ENCODE data around the gene PARD6G.

Gene PARD6G

DNA sequence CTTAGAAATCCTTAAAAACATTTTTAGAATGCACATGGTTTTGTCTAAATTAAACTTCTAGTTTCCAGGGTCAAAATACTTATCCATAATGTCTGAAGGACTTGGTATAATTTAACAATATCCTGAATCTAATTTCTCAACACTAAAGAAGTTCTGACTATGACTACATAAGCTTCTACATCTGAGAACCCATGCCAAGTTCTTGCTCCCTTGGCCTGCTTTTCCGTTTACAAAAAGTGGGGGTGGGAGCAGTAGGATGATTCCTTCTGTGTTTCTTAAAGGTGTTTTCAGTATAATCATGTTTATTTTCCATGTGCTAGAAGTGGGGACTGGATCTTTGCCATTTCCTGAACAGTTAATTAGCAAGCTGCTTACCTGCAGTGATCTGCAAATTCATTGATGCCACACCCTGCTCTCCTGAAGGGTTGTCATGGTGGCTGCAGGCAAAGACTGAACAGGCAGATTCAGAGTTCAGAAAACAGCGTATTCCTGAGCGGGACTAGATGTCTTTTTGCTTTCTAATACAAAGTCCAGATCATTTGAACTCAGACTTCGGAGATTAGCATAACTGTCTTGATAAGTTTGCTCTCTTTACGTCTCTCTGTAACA, 102.0 kb downstream of the PARD6G start:
- peak; percentile 10 for DNase-seq (ENCODE audit: low read depth)

DNA sequence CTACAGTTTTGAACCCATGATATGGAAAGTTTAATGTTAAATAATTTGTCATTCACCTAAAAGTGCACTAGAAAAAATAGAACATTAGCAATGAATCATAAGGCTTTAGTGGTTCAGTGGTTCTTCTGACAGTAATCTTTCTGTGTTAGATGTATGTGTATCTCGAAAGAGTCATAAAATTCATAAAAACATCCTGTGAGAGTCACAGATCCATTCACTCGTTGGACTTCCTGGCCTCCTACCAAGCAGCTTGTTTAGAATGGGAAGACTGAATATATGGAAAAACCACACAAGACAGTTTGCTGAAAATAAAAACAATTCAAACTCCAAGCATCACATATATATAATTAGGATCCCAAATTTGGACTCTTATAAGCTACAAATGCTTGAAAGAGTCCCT, 103.4 kb downstream of the PARD6G start:
- DNase-seq (ENCODE audit: low read depth): peak; percentile 61

DNA sequence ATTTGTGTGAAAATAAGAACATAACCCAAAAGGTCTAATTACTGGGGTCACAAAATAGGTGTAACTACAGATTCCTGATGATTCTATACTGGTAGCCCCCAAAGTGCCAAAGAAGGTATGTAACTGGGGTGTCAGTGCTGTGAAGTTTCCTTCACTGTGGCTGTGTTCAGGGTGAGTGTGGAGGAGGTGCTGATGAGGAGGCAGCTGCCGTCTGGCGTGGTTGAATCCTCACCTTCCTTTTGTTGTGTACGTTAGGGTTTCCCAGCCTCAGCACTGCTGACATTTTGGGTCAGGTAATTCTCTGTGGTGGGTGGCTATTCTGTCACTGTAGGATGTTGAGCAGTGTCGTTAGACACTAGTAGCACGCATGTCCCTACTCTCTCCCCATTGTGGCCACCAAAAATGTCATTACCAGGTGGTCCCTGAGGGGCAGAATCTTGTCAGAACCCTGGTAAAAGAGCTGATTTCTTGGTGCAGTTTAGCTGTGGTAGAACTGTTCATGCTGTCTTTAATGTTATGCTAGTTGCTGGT, 106.8 kb downstream of the PARD6G start:
- DNase-seq (ENCODE audit: low read depth): no peak

DNA sequence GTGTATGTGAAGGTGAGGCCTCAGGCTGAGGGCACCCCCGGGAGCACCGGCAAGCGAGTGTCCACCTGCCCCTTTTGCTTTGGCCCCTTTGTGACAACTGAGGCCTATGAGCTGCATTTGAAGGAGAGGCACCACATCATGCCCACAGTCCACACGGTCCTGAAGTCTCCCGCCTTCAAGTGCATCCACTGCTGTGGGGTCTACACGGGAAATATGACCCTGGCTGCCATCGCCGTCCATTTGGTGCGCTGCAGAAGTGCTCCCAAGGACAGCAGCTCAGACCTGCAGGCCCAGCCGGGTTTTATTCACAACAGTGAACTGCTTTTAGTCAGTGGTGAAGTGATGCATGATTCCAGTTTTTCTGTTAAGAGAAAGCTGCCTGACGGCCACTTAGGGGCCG, 109.3 kb downstream of the PARD6G start:
- DNase-seq (ENCODE audit: low read depth): no peak

DNA sequence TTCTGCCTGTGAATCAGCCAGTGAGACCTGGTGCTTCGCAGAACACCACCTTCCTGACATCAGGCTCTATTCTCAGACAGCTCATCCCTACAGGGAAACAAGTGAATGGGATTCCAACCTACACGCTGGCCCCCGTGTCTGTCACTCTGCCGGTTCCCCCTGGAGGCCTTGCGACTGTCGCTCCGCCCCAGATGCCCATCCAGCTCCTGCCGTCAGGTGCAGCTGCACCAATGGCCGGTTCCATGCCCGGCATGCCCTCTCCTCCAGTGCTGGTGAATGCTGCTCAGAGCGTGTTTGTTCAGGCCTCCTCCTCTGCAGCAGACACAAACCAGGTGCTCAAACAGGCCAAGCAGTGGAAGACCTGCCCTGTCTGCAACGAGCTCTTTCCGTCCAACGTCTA, 110.2 kb downstream of the PARD6G start:
- DNase-seq (ENCODE audit: low read depth): no peak

DNA sequence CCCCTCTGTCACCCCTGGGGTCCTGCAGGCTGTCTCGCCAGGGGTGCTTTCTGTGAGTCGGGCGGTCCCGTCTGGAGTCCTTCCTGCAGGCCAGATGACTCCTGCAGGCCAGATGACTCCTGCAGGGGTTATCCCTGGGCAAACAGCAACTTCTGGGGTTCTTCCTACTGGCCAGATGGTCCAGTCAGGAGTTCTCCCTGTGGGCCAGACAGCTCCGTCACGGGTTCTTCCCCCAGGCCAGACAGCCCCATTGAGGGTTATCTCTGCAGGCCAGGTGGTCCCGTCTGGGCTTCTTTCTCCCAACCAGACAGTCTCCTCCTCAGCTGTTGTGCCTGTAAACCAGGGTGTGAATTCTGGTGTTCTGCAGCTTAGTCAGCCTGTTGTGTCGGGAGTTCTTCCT, 110.6 kb downstream of the PARD6G start:
- no peak for DNase-seq (ENCODE audit: low read depth)

DNA sequence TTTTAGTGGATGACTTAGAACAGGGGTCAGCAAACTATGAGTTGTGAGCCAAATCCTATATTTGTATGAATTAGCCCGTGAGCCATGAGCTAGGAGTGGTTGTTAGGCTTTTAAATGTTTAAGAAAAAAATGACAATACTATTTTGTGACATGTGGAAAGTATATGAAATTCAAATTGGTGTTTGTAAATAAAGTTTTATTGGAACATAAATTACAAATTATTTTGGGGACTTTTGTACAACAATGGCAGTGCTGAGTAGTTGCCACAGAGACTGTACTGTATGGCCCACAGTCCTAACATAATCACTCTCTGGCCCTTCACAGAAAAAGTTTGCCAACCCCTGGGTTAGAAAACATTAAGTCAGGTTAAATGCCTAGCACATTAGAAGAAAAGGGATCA, 112.2 kb downstream of the PARD6G start:
- DNase-seq (ENCODE audit: low read depth): no peak

DNA sequence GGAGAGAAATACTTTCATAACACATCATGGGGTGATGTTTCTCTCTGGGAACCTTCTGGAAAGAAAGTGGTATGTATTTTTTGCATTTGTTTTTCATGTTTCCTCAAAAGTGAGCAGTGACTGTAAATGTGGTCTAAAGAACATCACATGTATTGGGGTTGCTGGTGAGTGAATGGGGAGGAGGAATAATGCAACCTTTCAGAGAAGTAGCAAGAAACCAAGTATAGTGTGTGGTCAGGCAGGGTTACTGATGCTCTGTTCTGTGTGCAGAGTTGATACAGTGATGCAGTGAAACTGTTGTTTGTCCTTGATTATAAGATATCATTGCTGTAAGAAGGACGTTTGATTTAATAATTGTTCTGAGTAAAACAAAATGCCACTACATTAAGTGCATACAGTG, 114.2 kb downstream of the PARD6G start:
- DNase-seq (ENCODE audit: low read depth): no peak

DNA sequence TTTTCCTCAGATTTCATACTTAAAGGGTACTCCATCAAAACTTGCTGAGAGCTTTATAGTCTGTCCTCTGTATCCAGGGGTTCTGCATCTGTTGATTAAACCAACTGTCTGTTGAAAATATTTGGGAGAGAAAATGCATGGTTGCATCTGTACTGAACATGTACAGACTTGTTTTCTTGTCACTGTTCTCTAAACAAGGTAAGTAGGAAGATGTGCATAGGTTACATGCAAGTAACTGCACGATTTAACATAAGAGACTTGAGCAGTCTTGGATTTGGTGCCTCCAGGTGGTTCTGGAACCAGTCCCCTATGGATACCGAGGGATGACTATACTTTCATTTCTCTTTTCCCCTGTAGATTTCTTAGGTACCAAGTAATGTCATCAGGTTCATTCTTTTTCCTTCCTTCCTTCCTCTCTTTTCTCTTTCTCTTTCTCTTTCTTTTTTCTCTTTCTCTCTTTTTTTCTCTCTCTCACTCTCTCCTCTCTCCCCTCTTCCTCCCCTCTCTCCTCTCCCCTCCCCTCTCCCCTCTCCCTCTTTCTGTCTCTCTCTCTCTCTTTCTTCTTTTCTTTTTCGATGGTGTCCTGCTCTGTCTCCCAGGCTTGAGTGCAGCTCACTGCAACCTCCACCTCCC, 115.0 kb downstream of the PARD6G start:
- no peak for DNase-seq (ENCODE audit: low read depth)

DNA sequence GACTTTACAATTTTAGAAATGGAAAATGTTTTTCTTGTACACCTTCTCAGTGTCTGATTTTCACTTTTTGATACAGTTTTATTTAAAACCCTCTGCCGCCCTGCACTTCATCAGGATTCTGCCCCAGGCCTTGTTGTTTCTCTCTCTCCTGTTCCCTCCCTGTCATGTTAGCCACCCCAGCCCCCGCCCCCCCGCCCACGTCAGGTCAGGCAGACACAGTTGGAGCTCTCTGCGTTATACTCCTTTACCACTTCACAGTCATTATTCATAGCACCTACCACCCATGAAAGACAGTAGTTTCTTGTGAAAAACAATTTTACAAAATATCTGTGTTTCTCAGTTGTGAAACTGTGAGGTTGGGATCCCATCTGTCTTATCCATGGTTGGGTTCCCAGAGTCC, 116.8 kb downstream of the PARD6G start:
- no peak for DNase-seq (ENCODE audit: low read depth)

DNA sequence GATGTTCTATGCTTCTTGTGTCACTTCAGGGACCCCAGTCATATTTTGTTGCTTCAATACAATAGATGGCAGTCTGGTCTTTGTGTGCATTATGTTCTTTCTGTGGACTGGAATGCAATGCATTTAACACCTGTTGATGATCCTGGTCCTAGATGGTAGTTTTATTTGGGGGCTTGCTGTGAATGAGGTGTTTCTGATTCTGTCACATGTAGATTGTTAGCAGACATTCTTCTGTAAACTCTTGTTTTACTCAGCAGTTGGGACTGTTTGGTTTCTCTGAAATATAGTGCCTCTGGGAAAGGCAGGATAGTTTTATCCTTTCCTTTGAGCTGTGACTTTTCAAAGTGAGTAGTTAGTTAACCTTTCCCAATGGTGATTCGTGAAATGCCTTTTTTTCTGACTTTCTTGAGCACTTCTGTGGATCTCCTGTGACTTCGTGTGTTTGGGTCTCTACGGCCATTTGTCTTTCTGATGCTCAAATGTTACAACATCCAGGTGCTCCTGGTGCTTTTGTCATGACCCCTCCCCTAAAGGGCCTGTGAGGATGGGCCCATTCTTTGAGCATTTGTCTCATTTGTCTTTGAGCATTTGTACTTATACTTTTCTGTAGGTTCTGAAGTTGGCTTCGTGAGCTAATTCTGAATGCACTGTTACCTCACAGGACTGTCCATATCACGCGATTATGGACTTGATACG, 117.5 kb downstream of the PARD6G start:
- no peak for DNase-seq (ENCODE audit: low read depth)

DNA sequence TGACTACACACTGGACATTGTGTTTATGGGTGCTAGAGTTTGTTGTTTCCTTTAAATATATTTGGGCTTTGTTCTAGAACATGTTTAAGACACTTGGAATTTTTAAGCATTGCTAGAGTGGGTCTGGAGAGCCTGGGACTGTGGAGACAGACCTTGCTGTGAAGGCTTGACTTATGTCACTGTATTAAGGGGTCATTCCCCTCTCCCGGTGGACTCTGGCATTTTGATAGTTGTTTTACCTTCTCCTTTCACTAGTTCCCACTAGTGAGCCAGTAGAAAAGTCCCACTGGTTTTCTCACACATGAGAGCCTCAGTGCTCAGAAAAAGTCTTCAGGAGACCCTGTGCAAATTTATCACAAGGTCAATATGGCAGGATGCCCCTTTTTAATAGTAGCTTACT, 119.7 kb downstream of the PARD6G start:
- DNase-seq (ENCODE audit: low read depth): no peak

DNA sequence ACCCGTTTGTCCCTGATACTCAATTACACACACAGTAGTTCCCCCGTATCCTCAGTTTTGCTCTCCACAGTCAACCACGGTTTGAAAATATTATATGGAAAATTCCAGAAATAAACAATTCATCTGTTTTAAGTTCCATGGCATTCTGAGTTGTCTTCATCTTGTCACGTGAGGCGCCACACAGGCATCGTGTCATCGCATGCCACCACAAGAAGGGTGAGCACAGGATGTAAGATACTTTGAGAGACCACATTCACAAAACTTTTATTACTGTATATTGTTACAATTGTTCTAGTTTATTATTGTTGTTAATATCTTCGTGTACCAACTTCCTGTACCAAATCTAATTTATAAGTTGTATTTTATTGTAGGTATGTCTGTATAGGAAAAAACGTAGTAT, 120.5 kb downstream of the PARD6G start:
- no peak for DNase-seq (ENCODE audit: low read depth)

DNA sequence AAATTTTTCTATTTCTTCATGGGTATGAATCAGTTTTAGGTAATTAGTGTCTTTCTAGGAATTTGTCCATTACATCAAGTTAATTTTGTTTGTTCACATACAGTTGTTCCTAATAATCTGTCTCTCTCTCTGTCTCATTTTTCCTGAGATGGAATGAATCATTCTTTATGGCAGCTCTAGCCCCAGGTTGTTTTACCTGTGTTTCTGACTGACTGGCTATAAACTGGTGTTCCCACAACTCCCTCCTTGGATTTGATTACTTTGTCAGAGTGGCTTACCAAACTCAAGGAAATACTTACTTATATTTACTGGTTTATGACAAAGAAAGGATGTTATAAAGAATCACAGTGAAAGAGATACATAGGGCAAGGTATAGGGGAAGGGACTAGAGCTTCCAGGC, 123.2 kb downstream of the PARD6G start:
- no peak for DNase-seq (ENCODE audit: low read depth)

DNA sequence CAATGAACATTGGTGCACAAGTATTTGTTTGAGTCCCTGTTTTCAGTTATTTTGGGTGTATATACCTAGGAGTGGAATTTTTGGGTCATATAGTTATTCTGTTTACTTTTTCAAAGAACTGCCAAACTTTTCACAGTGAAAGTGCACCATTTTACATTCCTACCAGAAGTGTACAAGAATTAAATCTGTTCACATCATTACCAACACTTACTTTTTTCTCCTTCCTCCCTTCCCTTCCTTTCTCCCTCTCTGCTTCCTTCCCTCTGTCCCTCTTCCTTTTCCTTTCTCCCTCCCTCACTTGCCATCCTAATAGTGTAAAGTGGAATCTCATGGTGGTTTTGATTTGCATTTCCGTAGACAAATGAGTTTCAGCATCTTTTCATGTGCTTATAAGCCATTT, 126.4 kb downstream of the PARD6G start:
- DNase-seq (ENCODE audit: low read depth): no peak

DNA sequence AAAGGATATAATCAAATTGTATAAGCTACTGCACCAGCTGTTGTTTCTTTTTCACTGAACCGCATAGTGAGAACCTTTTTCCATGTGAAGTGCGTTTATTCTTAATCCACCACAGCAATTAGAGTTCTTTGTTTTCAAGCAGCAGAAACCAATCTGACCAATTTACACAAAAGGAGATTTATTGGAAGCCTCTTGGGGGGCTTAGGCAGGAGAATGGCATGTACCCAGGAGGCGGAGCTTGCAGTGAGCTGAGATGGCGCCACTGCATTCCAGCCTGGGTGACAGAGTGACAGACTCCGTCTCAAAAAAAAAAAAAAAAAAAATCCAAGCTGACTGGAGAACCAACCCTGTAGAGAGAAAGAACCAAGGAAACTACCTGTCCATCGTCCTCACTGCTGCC, 128.2 kb downstream of the PARD6G start:
- no peak for DNase-seq (ENCODE audit: low read depth)

DNA sequence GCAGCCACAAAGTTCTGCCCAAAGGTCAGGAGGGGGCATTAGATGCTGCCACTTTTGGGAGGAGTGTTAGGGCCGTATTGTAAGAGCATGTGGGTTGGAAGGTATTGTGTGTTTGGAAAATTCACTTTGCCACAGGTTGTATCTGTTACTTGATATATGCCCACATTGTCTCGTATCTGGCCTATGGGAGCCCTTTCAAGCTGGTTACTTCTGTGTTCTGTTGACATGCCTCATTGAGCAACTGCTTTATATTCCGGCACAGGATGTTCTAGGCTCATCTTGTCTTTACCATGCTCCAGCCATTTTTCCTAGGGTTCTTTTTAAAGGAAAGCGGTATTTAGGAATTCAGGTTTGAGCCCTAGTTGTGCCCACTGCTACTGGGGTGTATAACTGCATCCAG, 132.3 kb downstream of the PARD6G start:
- DNase-seq (ENCODE audit: low read depth): peak; percentile 40

DNA sequence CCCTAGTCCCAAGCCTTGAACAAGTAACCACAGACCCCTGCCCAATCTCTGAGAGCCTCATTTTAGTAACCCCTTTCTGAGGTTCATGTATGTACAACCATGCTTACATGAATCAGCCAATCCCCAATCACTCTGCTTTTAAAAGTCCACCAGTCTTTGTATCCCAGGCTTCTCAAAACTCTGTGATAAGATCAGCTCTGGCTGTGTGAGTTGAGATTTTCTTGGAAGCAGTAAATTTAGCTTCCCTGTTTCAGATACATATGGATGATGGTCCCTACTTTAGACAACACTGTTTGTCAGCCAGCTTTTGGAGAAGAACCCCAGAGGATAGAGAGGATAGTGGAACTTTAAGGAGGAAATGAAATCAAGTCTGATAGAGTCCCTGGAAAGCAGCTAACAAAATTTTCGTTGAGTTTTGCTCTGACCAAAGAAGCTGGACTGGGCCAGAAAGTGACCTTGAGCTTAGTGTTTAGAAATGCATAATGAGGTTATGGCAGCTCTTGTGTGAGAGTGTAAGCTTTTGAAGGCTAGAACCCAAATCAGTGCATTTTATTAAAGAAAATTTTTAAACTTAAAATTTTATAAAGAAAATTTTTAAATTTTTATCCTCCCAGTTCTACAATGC, 134.6 kb downstream of the PARD6G start:
- DNase-seq (ENCODE audit: low read depth): peak; percentile 37

DNA sequence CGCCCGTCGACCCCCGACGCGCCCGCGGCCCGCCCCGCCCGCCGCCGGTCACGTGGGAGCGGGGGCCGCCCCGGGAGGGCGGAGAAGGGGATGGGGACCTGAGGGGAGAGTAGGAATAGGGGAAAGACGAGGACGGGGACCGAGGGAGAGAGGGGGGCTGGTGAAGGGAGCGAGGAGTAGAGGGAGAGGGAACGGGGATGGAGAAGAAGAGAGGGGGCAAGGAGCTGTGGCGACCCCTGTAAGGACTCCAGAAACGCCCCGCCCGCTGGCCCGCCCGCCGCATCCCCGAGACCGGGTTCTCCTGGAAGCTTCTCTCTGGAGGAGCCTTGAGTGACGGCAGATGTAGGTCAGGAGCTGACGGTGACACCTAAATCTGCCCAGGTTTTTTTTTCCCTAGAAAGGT, 137.6 kb downstream of the PARD6G start:
- DNase-seq (ENCODE audit: low read depth): peak; percentile 43

DNA sequence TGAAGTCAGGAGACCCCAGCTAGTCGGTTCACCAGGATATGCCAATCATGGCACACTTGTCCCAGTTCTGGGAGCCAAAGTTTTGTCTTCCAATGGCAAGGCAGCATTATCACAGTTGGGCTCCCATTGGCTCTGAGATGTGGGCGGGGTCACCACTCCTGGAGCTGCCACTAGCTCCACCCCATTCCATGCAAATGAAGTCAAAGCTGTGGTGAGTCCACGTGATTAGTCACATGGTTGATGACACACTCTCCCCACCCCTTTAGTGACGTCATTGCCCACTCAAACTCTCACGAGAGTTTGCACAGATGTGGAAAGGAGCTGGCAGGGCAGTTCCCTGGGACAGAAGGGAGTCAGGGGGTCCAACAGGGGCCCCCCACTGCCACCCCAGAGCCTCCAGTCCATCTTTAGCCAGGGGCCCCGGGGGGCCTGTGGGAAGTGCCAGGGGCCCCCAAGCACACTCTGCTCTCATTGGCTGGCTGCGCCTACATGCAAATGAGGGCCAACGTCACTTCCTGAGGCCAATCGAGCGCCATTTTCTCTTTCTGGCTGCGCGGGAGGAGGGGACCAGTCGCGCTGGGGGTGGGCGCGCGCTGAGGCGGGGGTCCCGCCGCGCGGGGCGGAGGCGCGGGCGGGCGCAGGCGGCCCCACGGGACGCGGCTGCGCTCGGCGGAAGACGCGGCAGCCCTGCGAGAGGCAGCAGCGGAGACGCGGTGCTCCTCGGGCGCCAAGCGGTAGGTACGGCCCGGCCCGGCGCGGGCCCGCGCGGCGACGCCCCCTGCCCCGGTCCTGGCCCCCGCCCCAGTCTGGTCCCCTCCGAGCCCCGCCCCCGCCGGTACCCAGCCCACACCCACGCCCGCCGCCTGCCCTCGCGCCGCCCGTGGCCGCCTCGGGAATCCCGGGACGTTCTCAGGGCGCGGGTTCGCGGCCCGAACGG, 138.3 kb downstream of the PARD6G start, which contains the start of gene ADNP2:
ADNP2 (plus strand) TSS at position 524 of the 937 bp plus-strand sequence. CDS start 8,281 bp downstream, outside the sequence.
- peak; percentile 94 for DNase-seq (ENCODE audit: low read depth)

DNA sequence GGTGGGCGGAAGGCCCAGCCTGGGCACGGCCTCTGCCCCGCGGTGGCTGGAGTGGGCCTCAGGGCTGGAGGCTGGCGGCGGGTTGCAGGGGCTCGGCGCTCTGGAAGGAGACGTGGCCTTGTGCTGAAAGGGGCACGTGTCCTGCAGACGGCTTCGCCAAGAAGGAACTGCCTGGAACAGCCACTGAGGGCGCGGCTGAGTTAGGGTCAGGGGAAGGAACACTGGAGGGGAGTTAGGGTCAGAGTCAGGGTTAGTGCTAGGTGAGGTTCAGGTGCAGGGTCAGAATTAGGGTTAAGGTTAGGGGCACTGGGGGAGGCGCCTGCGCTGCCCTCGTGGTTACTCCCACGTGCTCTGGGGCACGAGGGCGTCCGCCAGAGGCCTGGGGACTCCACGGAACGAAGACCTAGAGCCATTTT, 139.2 kb downstream of the PARD6G start:
- DNase-seq (ENCODE audit: low read depth): no peak

DNA sequence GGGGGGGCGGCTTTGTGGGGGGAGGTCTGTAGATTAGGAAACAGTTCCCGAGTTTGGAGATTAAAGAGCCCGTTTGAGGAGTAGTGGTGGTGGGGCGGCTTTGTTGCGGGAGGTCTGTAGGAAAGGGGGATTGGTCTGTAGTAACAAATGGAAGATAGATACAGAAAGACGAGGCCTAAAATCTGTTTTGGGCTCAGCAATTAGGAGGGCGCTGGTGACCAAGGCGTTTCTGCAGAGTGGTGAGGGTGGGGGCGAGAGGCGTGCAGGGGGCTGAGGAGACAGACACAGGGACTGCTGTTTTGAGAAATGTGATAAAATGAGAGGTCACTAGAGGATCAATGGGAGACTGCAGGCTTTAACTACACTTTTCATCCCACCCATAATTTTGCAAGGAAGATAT, 139.9 kb downstream of the PARD6G start:
- no peak for DNase-seq (ENCODE audit: low read depth)

Data from amniotic epithelial cell (primary cell).